ENCODE results near the gene DDX17.

Gene DDX17

DNA sequence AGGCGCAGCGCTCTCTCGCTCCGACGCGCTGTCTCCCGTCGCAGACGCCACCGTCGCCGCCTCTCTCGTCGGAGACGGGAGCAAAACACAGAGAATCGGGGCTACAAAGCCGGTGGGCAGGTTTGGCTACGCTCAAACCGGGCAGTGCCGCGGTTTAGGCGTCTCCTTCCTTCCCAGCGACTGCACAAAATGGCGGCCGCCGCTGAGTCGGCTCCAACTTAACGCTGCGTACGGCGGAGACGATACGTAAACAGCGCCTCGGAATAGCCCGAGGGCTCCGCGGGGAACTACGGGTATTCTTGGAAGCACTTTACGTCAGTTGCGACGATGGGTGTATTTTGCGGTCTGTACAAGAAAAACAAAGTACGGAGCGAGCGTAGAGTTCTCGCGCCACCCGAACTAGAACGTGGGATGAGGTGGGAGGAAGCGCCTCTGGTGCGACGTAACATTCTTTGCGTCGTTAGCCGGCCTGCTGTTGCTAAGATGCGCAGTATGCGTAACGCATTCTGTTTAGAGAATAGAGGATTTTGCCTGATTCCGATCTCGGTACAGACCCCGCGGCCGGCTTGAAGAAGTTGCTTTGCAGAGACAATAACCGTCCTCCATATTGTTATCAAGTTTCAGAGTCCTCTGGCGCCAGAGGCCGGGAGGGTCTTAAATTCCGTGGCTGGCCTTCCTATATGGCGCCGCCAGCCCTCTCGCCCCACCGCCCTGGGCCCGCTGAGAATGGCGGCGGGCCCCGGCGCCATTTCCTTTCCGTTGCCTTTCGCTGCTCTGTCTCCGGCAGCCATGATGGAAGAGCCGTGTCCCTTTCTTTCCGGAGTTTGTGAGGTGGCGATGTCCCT is at the start of gene DDX17:
Gene DDX17 (minus strand): TSS at position 194 of the 845 bp plus-strand sequence.
- DNase-seq (ENCODE audit: low read depth, low spot score), result peak; percentile 97

DNA sequence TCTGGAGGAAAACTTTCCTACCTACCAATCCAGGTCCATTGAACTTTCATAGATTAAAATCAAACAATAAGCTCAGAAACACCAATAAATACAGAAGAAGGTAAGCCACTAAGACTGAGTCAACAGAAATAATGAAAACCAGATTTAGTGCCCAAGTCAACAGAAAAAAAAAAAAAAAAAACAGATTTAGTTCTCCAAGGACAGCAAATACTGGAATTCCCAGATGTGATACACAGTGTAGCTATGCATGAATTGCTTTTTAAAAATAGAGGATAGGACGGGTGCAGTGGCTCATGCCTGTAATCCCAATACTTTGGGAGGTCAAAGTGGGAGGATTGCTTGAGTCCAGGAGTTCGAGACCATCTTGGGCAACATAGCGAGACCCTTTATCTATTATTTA is 48.2 kb upstream of the DDX17 start:
- DNase-seq (ENCODE audit: low read depth, low spot score), result peak; percentile 30

GRCh38 chr22:38549101-38549894 is 43.2 kb upstream of the DDX17 start:
- no peak for DNase-seq (ENCODE audit: low read depth, low spot score)

GRCh38 chr22:38540701-38541100 is 34.6 kb upstream of the DDX17 start:
- DNase-seq (ENCODE audit: low read depth, low spot score), result no peak

DNA sequence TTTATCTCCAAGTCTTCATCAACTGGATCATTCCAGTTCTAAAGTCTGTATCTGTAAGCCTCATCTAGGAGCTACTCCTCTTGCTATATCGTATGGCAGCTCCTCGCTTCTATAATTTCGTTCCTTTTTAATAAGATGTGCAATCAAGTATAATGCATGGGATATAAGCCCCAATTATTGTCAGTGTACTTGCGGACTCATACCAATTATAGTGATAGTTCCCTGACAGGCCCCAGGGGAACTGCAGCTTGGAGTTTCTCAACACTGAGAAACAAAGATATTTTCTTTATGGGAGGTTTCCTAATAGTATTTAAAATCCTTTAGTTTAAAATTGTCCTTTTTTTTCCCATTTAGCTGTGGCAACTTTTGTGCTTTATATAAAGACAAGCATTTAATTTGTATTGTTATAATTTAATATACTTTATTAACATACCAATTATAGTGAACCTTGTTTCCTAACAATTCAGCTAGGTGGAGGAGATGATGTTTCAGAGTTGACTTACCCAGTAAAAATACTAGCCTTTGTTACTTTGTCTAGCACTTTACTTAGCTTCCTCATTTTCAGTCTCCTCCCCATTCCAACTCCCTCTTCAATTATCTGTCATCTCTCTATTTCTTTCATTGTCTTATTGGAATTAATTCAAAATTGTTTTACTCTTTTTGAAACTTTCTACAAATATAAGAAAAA is 25.3 kb upstream of the DDX17 start:
- no peak for DNase-seq (ENCODE audit: low read depth, low spot score)

- no peak for DNase-seq (ENCODE audit: low read depth, low spot score)
Observed at GRCh38 chr22:38524429-38524828, 18.3 kb upstream of the DDX17 start.

DNA sequence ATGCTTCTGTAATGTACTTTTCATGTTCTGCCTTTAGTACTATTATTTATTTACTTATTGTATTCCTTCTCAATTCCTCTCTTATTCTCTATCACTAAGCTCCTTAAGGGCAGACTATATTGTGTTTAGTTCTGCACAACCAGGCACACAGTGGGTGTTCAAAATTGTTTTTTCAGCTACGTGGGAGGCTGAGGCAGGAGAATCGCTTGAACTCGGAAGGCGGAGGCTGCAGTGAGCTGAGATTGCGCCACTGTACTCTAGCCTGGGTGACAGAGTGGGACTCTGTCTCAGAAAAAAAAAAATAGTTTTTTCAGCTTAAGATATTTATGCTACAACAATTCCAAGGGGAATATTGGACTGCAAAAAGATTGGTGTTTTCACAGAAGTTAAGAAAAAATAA is 17.4 kb upstream of the DDX17 start:
- DNase-seq (ENCODE audit: low read depth, low spot score), result no peak

- DNase-seq (ENCODE audit: low read depth, low spot score), result no peak
Observed at GRCh38 chr22:38523029-38523428, 16.9 kb upstream of the DDX17 start.

GRCh38 chr22:38519453-38520250 is 13.5 kb upstream of the DDX17 start:
- no peak for DNase-seq (ENCODE audit: low read depth, low spot score)

- DNase-seq (ENCODE audit: low read depth, low spot score), result no peak
Observed at GRCh38 chr22:38518620-38519019, 12.5 kb upstream of the DDX17 start.

DNA sequence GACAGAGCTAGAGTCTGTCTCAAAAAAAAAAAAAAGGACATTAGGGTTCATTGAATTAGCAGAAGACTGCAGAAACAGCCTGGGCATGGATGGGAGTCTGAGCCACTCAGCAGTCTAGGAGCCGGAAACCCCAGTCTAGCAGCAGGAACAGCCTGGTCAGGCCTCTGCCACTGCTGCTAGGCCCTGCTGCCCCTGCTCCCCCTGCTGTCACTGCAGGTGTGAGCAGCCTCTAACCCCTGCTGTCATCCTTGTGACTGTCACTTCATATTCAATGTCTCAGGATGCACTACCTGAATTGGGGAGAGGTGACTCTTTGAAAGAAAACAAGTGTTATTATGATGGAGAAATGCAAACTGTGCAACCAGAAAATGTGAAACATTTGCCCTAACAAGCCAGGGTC is 7.0 kb upstream of the DDX17 start:
- DNase-seq (ENCODE audit: low read depth, low spot score), result no peak

GRCh38 chr22:38510416-38510970 is 4.4 kb upstream of the DDX17 start:
- DNase-seq (ENCODE audit: low read depth, low spot score), result no peak

GRCh38 chr22:38505541-38506117 is 482 bp downstream of the DDX17 start:
- DNase-seq (ENCODE audit: low read depth, low spot score), result no peak

DNA sequence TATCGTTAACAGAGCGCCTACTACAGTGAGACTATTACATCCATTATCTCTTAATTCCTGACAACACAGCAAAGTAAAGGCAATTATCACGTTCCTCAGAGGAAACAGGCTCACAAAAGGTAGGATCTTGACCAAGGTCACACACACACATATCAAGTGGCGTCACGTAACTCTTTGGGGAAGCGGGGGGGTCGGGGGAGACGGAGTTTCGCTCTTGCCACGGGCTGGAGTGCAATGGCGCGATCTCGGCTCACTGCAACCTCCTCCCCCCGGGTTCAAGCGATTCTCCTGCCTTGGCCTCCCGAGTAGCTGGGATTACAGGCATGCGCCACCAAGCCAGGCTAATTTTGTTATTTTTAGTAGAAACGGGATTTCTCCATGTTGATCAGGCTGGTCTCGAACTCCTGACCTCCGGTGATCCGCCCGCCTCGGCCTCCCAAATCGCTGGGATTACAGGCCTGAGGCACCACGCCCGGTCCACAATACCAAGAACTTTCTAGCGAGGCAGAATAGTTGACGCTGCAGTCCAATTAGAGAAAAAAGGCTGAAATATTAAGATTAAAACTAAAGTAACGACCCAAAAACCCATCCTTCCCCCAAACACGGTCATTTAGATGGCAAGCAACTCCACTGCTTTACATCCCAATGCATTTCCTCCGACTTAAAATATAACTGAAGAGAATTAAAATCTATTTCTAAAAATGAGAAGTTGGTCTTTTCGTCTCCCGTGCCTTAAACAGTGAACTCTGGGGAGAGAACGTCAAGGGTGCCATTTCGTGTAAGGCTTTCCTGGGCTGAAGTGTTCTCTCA is 1.2 kb downstream of the DDX17 start:
- DNase-seq (ENCODE audit: low read depth, low spot score), result no peak

DNA sequence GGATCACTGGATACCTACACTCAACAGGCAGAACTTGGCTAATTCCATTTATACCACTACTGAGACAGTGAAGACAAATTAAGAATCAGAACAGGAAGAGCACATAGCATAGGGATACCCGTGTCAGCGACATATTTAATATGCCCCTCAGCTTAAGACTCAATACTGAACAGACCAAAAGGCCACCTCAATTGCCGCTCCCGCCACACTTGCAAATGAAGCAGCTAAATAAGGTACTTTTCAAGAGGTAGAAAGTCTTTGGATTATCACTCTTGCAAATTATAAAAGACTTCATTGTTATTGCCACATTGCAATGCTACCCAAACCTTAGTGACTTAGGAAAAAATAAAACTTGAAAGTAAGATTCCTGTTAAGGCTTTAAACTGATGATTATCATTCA is 3.1 kb downstream of the DDX17 start:
- DNase-seq (ENCODE audit: low read depth, low spot score), result no peak

DNA sequence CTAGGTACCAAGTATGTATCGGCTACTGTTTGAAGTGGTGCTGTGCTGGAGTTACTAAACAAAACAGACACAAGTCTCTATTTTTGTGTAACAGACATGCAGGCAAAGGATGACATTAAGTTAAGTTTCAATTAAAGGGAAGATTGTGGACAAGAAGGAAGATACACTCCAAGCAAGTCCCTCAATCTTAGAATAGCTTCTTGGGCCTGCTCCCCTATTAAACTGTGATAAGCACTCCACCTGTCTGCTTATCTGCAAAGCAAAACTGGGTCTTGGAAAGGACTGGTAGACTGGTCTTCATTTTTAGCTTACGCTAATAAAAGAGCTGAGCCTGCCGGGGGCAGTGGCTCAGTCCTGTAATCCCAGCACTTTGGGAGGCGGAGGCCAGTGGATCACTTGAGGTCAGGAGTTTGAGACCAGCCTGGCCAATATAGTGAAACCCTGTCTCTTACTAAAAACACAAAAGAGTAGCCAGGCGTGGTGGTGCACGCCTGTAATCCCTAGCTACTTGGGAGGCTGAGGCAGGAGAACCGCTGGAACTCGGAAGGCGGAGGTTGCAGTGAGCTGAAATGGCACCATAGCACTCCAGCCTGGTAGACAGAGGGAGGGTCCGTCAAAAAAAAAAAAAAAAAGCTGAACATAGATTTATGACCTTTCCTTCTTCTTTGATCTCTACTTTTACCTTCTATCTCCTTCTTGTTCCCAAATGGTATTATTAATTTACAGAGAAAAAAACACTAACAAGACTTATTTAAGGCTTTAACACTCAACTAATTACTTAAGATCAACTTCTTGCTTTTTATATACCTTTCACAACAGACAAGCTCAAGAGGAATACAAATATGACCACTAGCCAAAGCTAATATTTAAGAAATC is 4.1 kb downstream of the DDX17 start:
- no peak for DNase-seq (ENCODE audit: low read depth, low spot score)

- DNase-seq (ENCODE audit: low read depth, low spot score), result no peak
Observed at GRCh38 chr22:38497869-38498268, 8.2 kb downstream of the DDX17 start.

GRCh38 chr22:38494939-38495338 is 11.2 kb downstream of the DDX17 start:
- no peak for DNase-seq (ENCODE audit: low read depth, low spot score)

- no peak for DNase-seq (ENCODE audit: low read depth, low spot score)
Observed at GRCh38 chr22:38494498-38494897, 11.6 kb downstream of the DDX17 start.
